ENCODE measurements around the gene BMPR1B.
"Not testable (repeated sequence)": the region's sequence is repeated elsewhere in the genome, so short reads cannot be mapped to it uniquely, and the experiment has no call there.

The BMPR1B gene

GRCh38 chr4:94833394-94833793 is 75.6 kb downstream of the BMPR1B start:
- DNase-seq (ENCODE audit: low read depth in 2 of 2): no peak

- no peak for DNase-seq (ENCODE audit: low read depth in 2 of 2)
Measured at GRCh38 chr4:94834501-94834900, 76.7 kb downstream of the BMPR1B start.

GRCh38 chr4:94841166-94841863 is 83.6 kb downstream of the BMPR1B start:
- not testable (repeated sequence) for DNase-seq (ENCODE audit: low read depth in 2 of 2)

GRCh38 chr4:94841864-94842221 is 84.1 kb downstream of the BMPR1B start:
- no peak for DNase-seq (ENCODE audit: low read depth in 2 of 2)

- no peak for DNase-seq (ENCODE audit: low read depth in 2 of 2)
Measured at GRCh38 chr4:94843216-94843615, 85.5 kb downstream of the BMPR1B start.

DNA sequence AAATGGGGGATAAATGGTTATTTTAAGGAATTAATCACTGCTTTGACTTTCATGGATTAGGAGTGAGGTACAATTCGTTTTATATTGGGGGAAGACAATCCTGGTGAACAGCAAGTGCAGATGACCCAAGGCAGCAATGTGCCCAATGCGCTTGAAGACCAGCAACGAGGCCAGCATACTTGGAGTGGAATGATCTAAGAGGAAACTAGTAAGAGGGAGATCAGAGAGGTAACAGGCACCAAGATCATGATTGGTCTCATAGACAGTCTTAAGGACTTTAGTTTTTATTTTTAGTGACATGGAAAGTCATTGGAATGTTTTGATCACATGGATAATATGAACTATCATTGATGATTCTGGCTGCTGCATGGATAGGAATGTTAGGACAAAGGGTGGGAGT is 90.6 kb downstream of the BMPR1B start:
- DNase-seq (ENCODE audit: low read depth in 2 of 2): no peak

GRCh38 chr4:94849901-94850300 is 92.1 kb downstream of the BMPR1B start:
- no peak for DNase-seq (ENCODE audit: low read depth in 2 of 2)

- DNase-seq (ENCODE audit: low read depth in 2 of 2): no peak
Measured at GRCh38 chr4:94852616-94853015, 94.9 kb downstream of the BMPR1B start.

DNA sequence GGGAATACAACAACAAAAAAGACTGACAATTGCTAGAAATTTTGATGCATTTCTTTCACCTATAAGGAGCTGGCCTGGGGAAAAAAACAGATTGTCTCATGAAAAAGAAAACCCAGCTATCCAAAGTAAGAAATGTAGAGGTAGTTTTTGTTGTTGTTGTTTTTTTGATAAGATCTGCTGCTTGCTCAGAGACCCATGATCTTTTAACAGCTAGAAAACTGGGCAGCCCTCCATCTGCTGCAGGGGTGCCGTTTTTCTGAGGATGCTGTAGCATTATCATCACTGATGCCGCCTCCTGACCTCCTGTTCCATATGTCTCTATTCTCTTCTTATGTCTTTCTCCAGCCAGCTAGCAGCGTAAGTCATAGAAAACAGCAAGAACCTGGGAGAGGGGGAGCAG is 98.3 kb downstream of the BMPR1B start:
- no peak for DNase-seq (ENCODE audit: low read depth in 2 of 2)

DNA sequence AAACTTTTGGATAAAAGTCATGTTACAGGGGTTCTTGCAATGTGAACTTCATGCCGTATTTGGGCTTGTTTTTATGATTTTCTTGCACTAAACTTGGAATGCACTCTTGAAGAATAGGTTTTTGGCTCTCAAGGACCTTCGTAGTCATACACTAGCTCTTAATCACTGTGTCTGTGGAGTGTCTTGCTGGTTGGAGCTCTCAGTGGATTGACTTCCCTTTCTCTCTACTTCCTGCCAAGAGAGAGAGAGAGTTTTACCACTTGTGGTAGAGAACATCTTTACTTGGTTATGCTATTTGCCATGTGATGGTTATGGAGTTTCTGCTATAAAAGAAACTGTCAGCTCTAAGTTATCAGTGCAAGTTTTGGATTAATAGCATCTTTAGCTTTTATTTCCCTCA is 112.4 kb downstream of the BMPR1B start:
- DNase-seq (ENCODE audit: low read depth in 2 of 2): no peak

DNA sequence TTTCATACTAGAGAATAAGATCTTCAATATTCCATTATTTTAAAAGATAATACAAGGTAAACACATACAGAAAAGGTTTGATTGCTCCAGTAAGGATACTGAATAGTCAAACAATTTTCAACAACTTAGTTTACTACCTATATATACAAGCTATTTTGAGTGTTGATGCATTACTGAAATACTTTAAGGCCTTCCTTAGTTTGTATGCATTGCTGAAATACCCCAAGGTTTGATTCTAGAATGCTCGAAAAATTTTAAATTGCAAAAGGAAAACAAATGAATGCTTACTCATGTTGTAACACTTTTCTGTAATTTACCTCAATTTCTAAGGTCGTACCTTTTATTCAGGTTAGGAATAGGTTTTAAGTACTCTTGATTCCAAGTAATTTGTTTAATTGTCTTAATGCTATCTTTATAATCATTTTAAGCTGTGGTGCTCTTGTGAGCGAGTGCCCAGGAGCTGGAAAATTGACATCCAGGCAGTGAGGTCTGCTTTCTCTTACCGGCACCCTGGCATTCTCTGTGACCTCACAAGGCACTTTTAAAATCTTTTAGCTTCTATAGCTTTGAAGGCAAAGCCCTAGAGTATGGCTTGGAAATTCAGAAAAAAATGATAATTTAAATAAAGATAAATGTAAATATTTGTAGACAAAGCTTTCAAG is 114.0 kb downstream of the BMPR1B start:
- no peak for DNase-seq (ENCODE audit: low read depth in 2 of 2)

- no peak for DNase-seq (ENCODE audit: low read depth in 2 of 2)
Measured at GRCh38 chr4:94877973-94878372, 120.2 kb downstream of the BMPR1B start.

DNA sequence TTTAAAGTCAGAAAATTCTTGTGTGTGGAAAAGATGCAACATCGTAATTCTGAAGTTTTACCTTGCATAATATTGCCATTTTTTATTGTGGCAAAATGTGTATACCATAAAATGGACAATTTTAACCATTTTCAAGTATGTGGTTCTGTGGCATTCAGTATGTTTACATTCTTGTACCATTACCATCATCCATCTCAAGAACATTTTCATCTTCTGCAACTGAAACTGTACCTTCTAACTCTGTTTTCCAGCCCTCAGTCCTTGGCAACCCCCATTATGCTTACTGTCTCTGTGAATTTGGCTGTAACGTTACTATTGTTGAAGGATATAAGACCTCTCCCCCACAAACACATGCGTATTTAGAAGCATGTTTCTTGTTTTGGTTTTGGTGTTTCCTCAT is 123.2 kb downstream of the BMPR1B start:
- DNase-seq (ENCODE audit: low read depth in 2 of 2): no peak

- no peak for DNase-seq (ENCODE audit: low read depth in 2 of 2)
Measured at GRCh38 chr4:94882756-94883155, 125.0 kb downstream of the BMPR1B start.

GRCh38 chr4:94887027-94887426 is 129.3 kb downstream of the BMPR1B start:
- no peak for DNase-seq (ENCODE audit: low read depth in 2 of 2)

- no peak for DNase-seq (ENCODE audit: low read depth in 2 of 2)
Measured at GRCh38 chr4:94889523-94889922, 131.8 kb downstream of the BMPR1B start.

GRCh38 chr4:94889946-94890345 is 132.2 kb downstream of the BMPR1B start:
- DNase-seq (ENCODE audit: low read depth in 2 of 2): no peak

GRCh38 chr4:94890579-94890978 is 132.8 kb downstream of the BMPR1B start:
- DNase-seq (ENCODE audit: low read depth in 2 of 2): no peak

DNA sequence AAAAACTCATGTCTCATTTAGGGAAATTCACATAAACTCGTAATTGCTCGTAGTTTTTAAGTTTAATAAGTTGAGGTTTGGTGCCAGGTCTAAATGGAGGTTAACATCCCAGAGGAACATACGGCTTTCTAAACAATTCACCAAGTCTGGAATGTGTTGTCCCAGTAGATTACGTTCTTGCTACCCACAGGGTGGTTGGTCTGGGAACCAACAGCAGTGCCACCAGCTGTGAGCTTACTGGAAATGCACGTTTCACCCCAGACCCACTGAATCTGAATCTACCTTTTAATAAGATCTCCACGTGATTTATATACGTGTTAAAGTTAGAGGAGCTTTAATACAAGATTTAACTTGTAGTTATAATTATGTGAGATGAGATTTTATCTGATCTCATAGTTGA is 134.3 kb downstream of the BMPR1B start:
- DNase-seq (ENCODE audit: low read depth in 2 of 2): no peak

DNA sequence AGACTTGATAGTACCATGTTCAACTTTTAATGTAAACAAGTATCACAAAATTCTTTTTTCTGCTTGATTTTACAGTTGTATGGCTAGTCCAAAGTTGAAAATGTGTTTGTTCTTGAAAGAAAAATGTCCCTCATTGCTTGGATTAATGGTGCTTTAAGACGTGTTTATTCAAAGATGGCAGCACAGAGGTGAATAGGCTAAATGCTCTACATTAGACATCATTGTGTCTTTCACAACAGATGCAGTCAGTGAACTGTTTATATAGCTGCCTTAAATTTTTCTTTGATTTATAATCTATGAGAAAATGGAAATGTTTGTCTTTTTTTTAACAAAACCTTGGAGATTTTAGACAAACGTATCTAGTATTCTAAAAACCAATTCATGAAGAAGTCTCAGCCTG is 137.3 kb downstream of the BMPR1B start:
- DNase-seq (ENCODE audit: low read depth in 2 of 2): no peak

- no peak for DNase-seq (ENCODE audit: low read depth in 2 of 2)
Measured at GRCh38 chr4:94897023-94897422, 139.3 kb downstream of the BMPR1B start.

DNA sequence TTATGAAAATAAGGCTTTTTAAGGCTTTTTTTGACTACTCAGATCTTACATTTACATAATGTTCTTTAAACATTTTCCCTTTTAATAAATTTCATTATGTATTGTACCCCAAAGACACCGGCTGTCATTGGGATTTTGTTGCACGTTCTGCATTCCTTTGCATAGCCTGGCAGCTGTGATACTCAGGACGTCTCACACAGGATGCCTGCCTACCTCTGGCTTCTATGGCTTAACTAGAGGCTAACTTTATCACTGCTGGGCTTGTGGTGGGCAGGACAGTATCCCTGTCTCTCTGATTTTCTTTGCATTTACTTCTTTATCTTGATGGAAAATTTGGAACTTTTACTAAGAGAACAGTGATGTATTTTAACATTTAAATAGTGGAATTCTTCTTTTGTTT is 147.8 kb downstream of the BMPR1B start:
- DNase-seq (ENCODE audit: low read depth in 2 of 2): no peak

GRCh38 chr4:94909645-94910044 is 151.9 kb downstream of the BMPR1B start:
- DNase-seq (ENCODE audit: low read depth in 2 of 2): no peak

DNA sequence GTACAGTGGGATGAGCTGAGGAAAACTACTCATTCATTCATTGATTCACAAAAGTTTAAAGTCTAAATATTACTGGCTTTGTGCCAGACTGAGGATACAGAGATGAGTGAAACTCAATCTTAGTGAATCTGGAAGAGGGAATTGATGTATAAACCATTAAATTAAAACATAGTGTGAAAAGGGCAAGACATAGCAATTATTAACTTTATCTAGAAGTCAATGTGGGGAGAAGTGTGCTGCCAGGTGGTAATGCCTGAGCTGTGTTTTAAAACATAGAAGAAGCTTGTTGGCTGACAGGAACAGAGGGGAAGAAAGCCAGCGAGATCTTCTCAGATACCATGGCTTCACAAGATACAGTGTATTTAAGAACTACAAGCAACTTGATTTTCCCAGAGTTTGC is 153.4 kb downstream of the BMPR1B start:
- no peak for DNase-seq (ENCODE audit: low read depth in 2 of 2)

All from stimulated activated CD4-positive, alpha-beta T cell treated with anti-CD3 and anti-CD28 coated beads, Interleukin-12 subunit alpha, Interleukin-12 subunit beta, amount 100 ng/mL, for 24 hours (primary cell).